HG03139 (cell line): ENCODE results near the gene C1orf87.

Experiments used
- ATAC-seq: cut with Tn5 transposase; IDR thresholded peaks from one replicate; pipeline ENCODE4 v1.9.1; 2021; ENCODE audit not compliant: unreplicated experiment

Gene C1orf87

DNA sequence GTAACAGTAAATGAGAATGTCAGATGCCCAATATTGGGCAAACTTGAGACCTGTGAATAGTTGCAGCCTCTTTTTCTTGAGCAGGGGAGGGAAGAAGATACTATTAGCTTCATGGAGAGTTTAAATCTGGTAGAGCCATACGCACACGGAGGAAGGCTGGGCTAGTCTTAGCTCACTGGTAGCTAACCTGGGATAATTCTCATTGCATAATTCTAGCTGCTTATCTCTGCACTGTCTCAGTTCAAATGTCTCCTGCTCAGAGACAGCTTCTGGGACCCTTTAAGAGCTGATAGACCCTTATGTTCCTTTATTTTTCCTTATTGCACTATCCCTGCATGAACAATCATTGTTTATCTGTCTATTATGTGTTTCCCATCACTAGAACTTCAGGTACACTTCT lies 8.4 kb downstream of the C1orf87 start:
- ATAC-seq: no peak

- no peak for ATAC-seq
Observed at GRCh38 chr1:60063561-60063960, 10.0 kb downstream of the C1orf87 start.

- ATAC-seq: no peak
Observed at GRCh38 chr1:60059468-60059867, 14.1 kb downstream of the C1orf87 start.

GRCh38 chr1:60055336-60055735 lies 18.2 kb downstream of the C1orf87 start:
- no peak for ATAC-seq

DNA sequence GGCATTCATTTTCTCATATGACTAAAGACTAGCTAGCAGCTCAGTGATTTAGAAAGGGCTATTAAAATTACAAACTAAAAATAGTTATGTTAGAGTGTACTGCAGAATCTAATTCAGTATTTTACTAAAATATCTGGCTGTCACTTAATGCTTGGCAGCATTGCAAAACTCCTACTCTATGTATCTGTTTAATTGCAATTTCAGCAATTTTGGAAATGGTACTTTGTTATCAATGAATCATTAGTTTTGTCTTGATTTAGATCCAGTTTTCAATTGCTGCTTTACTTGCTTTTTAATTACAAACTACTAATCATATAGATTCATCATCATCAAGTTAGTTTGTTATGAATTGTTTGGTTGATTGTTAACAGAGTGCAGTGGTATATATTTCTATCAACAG lies 19.2 kb downstream of the C1orf87 start:
- ATAC-seq: no peak

GRCh38 chr1:60052601-60053000 lies 21.0 kb downstream of the C1orf87 start:
- no peak for ATAC-seq

- ATAC-seq: no peak
Observed at GRCh38 chr1:60051191-60051590, 22.4 kb downstream of the C1orf87 start.

GRCh38 chr1:60049188-60049587 lies 24.4 kb downstream of the C1orf87 start:
- ATAC-seq: no peak

- ATAC-seq: no peak
Observed at GRCh38 chr1:60044881-60045280, 28.7 kb downstream of the C1orf87 start.

DNA sequence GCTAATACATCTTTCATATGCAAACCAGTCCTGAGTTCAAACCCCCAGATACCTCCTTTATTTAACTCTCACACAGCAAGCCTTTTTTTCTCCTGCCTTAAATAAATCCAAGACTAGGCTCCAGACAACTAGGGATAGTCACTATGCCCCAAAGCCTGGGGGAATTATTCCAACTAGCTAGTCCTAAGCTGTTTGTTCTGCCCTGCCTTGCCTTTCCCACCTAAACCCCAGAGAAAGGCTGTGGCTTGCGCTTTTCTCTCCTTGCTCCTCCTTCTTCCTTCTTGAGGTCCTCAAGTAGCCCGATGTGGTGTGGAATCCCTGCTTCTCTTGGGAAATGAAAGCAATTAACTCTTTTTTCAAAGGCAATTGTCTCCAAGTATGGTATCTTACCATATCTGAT lies 31.8 kb downstream of the C1orf87 start:
- no peak for ATAC-seq

- ATAC-seq: no peak
Observed at GRCh38 chr1:60037669-60038068, 35.9 kb downstream of the C1orf87 start.

GRCh38 chr1:60036856-60037460 lies 36.6 kb downstream of the C1orf87 start:
- ATAC-seq: no peak

- no peak for ATAC-seq
Observed at GRCh38 chr1:60035921-60036320, 37.6 kb downstream of the C1orf87 start.

- no peak for ATAC-seq
Observed at GRCh38 chr1:60034999-60035398, 38.6 kb downstream of the C1orf87 start.

DNA sequence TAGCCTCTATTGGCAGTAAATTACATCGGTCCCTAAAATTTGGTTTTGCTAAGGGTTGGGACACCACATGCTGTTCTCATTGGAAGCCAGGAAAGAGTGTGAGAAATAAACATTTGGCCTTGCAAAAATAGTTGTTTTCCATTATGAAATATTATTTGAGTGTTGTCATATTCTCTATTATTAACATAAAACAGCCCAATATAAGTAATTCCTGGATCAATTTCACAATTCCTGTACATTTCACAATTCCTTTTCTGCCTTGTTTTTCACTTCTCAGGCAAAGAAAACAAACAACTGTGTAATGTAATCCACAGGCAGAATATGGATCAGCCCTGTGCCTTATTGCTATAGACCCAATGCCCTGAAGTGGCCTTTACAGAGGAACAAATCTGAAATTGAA lies 40.5 kb downstream of the C1orf87 start:
- ATAC-seq: no peak

- no peak for ATAC-seq
Observed at GRCh38 chr1:60031146-60031545, 42.4 kb downstream of the C1orf87 start.

- no peak for ATAC-seq
Observed at GRCh38 chr1:60025552-60025951, 48.0 kb downstream of the C1orf87 start.

DNA sequence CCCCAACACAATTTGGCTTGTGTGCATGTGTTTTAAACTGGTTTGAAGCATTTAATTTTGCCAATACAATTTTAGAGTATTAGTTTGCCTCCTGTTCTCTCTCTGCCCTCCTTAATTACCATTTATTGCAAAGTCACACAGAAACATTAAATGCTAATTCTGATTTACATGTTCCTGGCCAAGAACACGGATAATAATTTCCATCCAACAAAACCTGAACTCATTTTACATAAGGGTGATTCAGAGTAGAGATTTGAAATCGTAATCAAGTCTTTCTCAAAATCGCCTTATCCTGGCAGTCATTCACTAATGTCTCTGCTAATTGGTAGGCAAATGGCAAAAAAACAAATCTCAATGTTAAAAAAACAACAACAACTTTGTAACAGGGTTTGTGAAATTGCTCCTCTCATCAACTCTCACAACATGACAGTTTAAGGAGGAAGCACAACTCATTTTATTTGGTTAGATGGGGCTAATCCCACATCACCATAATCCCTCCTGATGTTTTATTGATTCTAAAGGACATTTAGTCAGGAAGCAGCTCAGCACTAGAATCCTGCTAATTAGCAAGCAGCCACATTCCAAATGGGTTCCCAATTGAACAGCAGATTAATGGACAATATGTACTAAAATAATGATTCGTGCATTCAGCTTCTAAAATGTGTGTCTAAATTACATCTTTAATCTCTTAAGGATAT lies 55.9 kb downstream of the C1orf87 start:
- no peak for ATAC-seq

GRCh38 chr1:60010690-60011089 lies 62.9 kb downstream of the C1orf87 start:
- no peak for ATAC-seq

- ATAC-seq: no peak
Observed at GRCh38 chr1:60008500-60008899, 65.1 kb downstream of the C1orf87 start.

DNA sequence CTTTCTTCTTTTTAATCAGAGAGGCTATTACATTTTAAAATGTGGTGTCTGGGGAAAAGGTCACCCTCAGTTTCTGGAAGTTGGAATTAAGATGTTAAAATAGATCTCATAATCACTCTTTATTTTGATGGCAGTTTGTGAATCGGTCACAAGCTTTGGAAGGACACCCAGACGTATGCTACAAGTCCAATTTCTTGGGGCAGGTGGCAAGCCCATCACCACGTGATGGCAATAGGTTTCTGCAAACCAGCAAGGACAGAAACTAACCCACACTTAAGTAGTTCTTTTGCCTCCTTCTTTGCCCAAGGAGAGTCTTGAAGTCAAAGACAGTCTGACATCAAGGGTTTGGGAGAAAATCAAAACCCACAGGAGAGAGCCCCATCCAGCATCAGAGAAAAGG lies 72.9 kb downstream of the C1orf87 start:
- no peak for ATAC-seq

DNA sequence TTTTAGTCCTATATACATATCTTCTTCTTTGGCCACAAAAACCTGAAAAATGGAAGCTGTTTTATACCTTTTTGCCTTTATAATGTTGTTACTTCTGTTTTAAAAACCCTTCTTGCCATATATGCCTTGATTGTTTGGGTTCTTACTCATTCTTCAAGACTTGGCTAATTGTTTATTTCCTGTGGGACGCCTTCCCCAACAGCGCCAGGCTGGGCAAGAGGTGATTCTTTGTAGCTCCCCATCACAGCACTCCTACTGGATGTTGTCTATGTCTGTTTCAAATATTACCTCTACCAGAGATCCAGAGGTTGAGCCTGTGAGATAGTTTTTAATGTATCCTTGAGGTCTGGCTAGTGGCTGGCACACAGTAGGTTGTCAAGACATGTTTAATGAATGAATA lies 73.8 kb downstream of the C1orf87 start:
- ATAC-seq: no peak

DNA sequence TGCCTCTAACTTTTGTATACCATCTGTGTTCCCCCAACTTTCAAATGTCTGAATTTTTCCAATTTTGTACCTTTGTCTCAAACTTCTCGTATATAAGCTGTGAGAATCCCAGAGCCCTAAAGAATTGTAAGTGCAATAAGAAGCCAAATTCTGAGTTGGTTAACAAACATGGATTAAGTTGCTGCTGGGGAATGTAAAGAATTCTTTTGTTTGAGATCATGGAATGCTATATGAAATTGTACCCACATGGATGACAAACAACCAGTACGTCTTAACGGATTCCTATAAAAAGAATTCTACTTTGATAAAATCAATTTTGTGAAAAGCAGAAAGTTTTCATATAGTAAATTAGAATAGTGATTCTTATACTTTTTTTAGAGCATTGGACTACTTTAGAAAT lies 74.6 kb downstream of the C1orf87 start:
- ATAC-seq: no peak
